DOHH2 (cell line): Measurements from ENCODE around the gene GLOD5.

Experiments
- CTCF ChIP-seq: fragments of 200-600 bp; sonication (generic); IDR thresholded peaks from one replicate; pipeline ENCODE4 v1.5.1; 2014; ENCODE audit warnings: antibody characterized with exemption, mild to moderate bottlenecking, low read depth, low read length; ENCODE audit not compliant: poor library complexity, severe bottlenecking
- EZH2phosphoT487 ChIP-seq: fragments of 200-600 bp; sonication (generic); IDR thresholded peaks from 2 replicates; pipeline ENCODE4 v1.6.1; 2017; ENCODE audit warnings: borderline replicate concordance, mild to moderate bottlenecking, antibody characterized with exemption, low read length, moderate library complexity, mixed read lengths

GRCh38 chrX:48794911-48795515 lies 33.5 kb downstream of the GLOD5 start:
- TF ChIP-seq CTCF = no peak
- TF ChIP-seq EZH2phosphoT487 = no peak
